Esophagus muscularis mucosa (tissue), 4 donors: ENCODE measurements around the gene PTPRZ1. TPM values are rescaled to one million over a fixed set of nuclear protein-coding genes. Genes with fewer than 3 reads are reported as not detected.

Source experiments
- DNase-seq: peaks from one replicate; pipeline ENCODE4 v3.0.0-alpha.2; 2017; ENCODE audit errors: extremely low spot score
- H3K27ac ChIP-seq, 4 donors: fragments of 200-600 bp; sonication (generic); replicated peaks in 1 of 4; 1 replicate in 3 of 4; 2 replicates in 1 of 4; pipeline ENCODE4 v1.5.1; 2016 to 2019; ENCODE audit warnings: mild to moderate bottlenecking in 1 of 4
- H3K27me3 ChIP-seq, 4 donors: fragments of 200-600 bp; sonication (generic); one replicate each; pipeline versions ENCODE4 v1.5.1 to v1.6.0; 2016 to 2019
- H3K36me3 ChIP-seq, 4 donors: fragments of 200-600 bp; sonication (generic); one replicate each; pipeline ENCODE4 v1.5.1; 2016 to 2019
- H3K4me1 ChIP-seq, 4 donors: fragments of 200-600 bp; sonication (generic); one replicate each; pipeline ENCODE4 v1.5.1; 2016 to 2019
- H3K4me3 ChIP-seq, 4 donors: fragments of 200-600 bp; sonication (generic); 1 replicate in 2 of 4; 2 replicates in 2 of 4; pipeline ENCODE4 v1.5.1; 2016 to 2019; ENCODE audit warnings: mild to moderate bottlenecking in 4 of 4, moderate library complexity in 1 of 4
- H3K9me3 ChIP-seq, 4 donors: fragments of 200-600 bp; sonication (generic); 1 replicate in 3 of 4; 2 replicates in 1 of 4; pipeline ENCODE4 v1.5.1; 2016 to 2019
- CTCF ChIP-seq, 3 experiments: fragments of 200-600 bp in 2 of 3; fragments of 450-650 bp in 1 of 3; sonication (generic) in 2 of 3; IDR thresholded peaks; one replicate each; pipeline ENCODE4 v1.5.1; 2017 to 2019; ENCODE audit warnings: antibody characterized with exemption in 3 of 3, mild to moderate bottlenecking in 2 of 3, moderate library complexity in 1 of 3
- EP300 ChIP-seq: sonication (generic); formaldehyde crosslinking; IDR thresholded peaks from one replicate; pipeline ENCODE4 v1.6.1; 2017; ENCODE audit warnings: antibody characterized with exemption
- POLR2A ChIP-seq: fragments of 450-650 bp; IDR thresholded peaks from one replicate; pipeline ENCODE4 v1.6.1; 2017; ENCODE audit warnings: antibody characterized with exemption, moderate library complexity, mild to moderate bottlenecking, low read depth
- POLR2AphosphoS5 ChIP-seq, 2 donors: sonication (generic); formaldehyde crosslinking; IDR thresholded peaks; one replicate each; pipeline ENCODE4 v1.6.1; 2017; ENCODE audit warnings: antibody characterized with exemption in 2 of 2
- WGBS: methylation state at CpG from one replicate; pipeline ENCODE4 v1.1.5; 2018; 5-methylcytosine and 5-hydroxymethylcytosine counted together
- intact Hi-C: fragments of 100-400 bp; cut with DNase I; formaldehyde crosslinking; loops from one replicate; pipeline ENCODE4 v1.15.1; 2023
- total RNA-seq, 4 donors: library from RNA; depleted of rRNA; stranded (reverse); fragments of >200 nt; gene quantifications; one replicate each; pipeline versions ENCODE4 v1.1.0 to v1.2.1, GENCODE V29; 2016

PTPRZ1 gene
- total RNA-seq, 4 donors from 2014 or later: 3.3 to 10.3 (median 5.4) TPM

GRCh38 chr7:121908042-121908441 is 35.1 kb downstream of the PTPRZ1 start:
- Histone ChIP-seq H3K36me3 (no peaks in the 10 kb centered on the region), H3K9me3 (no peaks in the 10 kb centered on the region), H3K27ac (no peak overlapping the region), H3K27me3 (no peaks in the 10 kb centered on the region), H3K4me3 (no peak overlapping the region), H3K4me1 (no peaks in the 10 kb centered on the region)
- no peak for DNase-seq
- intact Hi-C loops: no loop called here
- no peak for TF ChIP-seq POLR2AphosphoS5 (IDR thresholded peaks at IDR 0.05)
- no peak for TF ChIP-seq EP300
- TF ChIP-seq CTCF (IDR thresholded peaks at IDR 0.05): no peak
- no peak for TF ChIP-seq POLR2A

DNA sequence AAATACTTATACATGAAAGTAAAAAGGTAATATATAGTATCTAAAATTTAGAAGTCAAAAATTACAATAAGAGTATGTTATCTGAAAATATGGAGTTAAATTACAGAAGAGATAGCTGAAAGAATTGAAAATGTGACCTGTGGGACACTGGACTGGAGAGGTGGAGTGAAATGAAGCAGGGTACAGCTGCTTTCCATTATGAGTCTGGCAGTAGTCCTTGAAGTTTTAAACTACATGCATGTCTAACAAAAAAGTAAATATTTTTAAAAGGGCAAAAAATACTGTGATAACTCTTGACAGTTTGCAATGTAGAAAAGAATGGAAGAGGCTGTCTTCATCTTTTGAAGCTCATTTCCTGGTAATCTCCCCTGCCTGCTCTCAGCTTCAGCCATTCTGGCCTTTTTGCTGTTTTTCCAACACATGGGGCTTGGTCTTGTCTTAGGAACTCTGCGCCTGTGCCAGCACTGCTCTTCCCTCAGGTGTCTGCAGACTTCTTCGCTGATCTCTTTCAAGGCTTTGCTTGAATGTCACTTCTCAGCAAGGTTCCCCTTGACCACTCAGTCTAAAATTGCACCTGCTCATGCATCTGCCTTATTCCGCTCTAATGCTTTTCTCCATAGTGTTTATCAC is 36.9 kb downstream of the PTPRZ1 start:
- H3K9me3 ChIP-seq: no peaks in the 10 kb centered on the region
- H3K36me3 ChIP-seq: no peaks in the 10 kb centered on the region
- TF ChIP-seq POLR2A (no peak), EP300 (no peak), POLR2AphosphoS5 (IDR thresholded peaks at IDR 0.05) (no peak), CTCF (IDR thresholded peaks at IDR 0.05) (no peak)
- no peaks in the 10 kb centered on the region for H3K27me3 ChIP-seq
- no peak overlapping the region for H3K27ac ChIP-seq
- no peaks in the 10 kb centered on the region for H3K4me1 ChIP-seq
- intact Hi-C loops: no loop called here
- no peak for DNase-seq
- WGBS: 59% methylated on average over 3 of the region's 3 CpGs
- no peak overlapping the region for H3K4me3 ChIP-seq

- no peak for DNase-seq
- no peaks in the 10 kb centered on the region for H3K9me3 ChIP-seq
- intact Hi-C loops: no loop called here
- no peak overlapping the region for H3K27ac ChIP-seq
- no peak for TF ChIP-seq POLR2AphosphoS5 (IDR thresholded peaks at IDR 0.05)
- TF ChIP-seq EP300: no peak
- TF ChIP-seq POLR2A: no peak
- no peak for TF ChIP-seq CTCF (IDR thresholded peaks at IDR 0.05)
- no peak overlapping the region for H3K4me3 ChIP-seq
- 63% methylated on average over 8 of the region's 8 CpGs for WGBS
- H3K36me3 ChIP-seq: no peaks in the 10 kb centered on the region
- H3K4me1 ChIP-seq: no peaks in the 10 kb centered on the region
- no peaks in the 10 kb centered on the region for H3K27me3 ChIP-seq
Observed at GRCh38 chr7:121913947-121914675, 41.1 kb downstream of the PTPRZ1 start.

GRCh38 chr7:121914676-121915279 is 41.8 kb downstream of the PTPRZ1 start:
- no peaks in the 10 kb centered on the region for H3K4me1 ChIP-seq
- no peak overlapping the region for H3K4me3 ChIP-seq
- no peak overlapping the region for H3K27ac ChIP-seq
- TF ChIP-seq POLR2A: no peak
- TF ChIP-seq CTCF (IDR thresholded peaks at IDR 0.05): no peak
- TF ChIP-seq EP300: no peak
- no peak for TF ChIP-seq POLR2AphosphoS5 (IDR thresholded peaks at IDR 0.05)
- H3K36me3 ChIP-seq: no peaks in the 10 kb centered on the region
- H3K27me3 ChIP-seq: no peaks in the 10 kb centered on the region
- WGBS: 74% methylated on average over 6 of the region's 6 CpGs
- DNase-seq: no peak
- intact Hi-C loops: no loop called here
- no peaks in the 10 kb centered on the region for H3K9me3 ChIP-seq
